Measurements from ENCODE around the gene CUX1.

DNA sequence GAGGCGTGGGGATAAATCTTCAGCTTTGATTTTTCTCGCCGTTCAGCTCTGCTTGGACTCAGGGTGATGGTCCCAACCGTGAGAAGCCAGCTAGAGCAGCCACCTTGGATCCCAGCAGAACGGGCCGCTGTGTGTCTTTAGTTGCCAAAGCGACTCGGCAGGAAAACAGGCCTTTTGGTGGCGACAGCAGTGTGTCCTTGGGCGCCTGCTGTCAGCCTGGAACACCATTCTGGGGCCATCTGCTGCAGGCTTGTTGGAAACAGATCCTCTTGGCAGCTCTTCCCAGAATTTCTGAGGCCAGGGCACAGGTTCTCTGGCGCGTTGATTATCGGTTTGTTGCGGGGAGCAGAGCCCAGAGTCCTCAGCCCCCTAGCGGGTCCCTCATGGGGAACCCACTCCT lies 97.6 kb downstream of the CUX1 start:
- TF ChIP-seq CTCF (IDR thresholded peaks at IDR 0.05) (no peak), EZH2 (IDR thresholded peaks at IDR 0.05) (no peak), EZH2phosphoT487 (IDR thresholded peaks at IDR 0.05) (no peak)

All from neural progenitor cell (in vitro differentiated cells).